22Rv1 (cell line): Measurements from ENCODE around the gene DAGLA.

ENCODE experiments used
- H3K27ac ChIP-seq: fragments of 450-650 bp; 2 replicates; pipeline ENCODE4 v1.5.1; 2017
- CTCF ChIP-seq: fragments of 450-650 bp; IDR thresholded peaks from 2 replicates; pipeline ENCODE4 v1.5.1; 2017; ENCODE audit warnings: mild to moderate bottlenecking
- ZFX ChIP-seq: fragments of 450-650 bp; IDR thresholded peaks from 2 replicates; pipeline ENCODE4 v1.6.1; 2017; ENCODE audit warnings: antibody characterized with exemption, borderline replicate concordance

The DAGLA gene

GRCh38 chr11:61718046-61718531, 37.9 kb downstream of the DAGLA start:
- no peak for TF ChIP-seq CTCF
- no peak for TF ChIP-seq ZFX
- H3K27ac ChIP-seq, result no peak overlapping the region

DNA sequence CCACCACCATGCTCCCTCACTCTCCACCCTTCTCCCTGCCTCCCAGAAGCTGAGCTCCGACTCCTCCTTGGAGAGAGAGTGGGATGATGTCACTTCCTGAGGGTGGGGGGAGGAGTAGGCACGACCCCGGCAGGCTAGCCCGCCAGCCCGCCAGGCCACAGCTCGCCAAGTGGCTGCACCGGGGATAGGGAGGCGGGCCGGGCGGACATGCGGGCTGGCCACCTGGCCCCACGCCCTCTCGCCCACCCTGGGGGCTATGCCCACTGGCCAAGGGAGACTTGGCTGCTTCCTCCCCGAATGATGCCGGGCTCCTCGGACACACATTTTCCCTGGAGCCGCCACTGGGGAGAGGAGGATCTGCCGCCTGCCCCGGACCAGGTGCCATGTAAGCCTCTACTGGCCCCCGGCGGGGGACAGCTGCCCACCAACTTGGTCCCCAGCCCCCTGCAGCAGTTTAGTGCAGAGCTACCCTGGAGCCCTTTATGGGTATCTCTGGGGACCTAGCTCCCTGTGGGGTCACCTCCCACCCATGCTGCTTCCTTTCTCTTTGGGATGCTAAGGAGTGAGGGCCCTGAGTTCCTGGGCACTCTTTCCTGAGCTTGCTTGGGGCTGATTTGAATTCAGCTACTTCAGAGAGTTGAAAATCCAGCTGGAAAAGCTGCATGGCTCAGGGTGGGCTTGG, 38.6 kb downstream of the DAGLA start:
- H3K27ac ChIP-seq, result no peak overlapping the region
- TF ChIP-seq CTCF, result no peak
- no peak for TF ChIP-seq ZFX

DNA sequence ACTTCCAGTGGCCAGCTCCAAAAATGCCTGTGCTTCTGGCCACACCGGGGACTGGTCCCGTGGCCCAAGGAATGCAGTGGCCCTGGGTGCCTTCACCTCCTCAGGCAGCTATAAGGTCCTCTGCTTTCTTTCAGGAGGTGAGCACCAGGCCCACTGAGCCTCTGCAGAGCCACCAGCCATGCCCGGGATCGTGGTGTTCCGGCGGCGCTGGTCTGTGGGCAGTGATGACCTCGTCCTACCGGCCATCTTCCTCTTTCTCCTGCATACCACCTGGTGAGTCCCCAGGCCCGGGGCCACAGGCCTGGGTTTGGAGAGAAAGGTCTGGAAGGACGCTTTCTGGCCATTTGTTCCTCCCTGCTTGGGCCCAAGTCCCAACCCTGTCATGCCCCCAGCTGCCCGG, 39.8 kb downstream of the DAGLA start:
- TF ChIP-seq CTCF (no peak), ZFX (no peak)
- H3K27ac ChIP-seq, result no peak overlapping the region

- H3K27ac ChIP-seq, result no peak overlapping the region
- TF ChIP-seq CTCF (no peak), ZFX (no peak)
These were observed 40.4 kb downstream of the DAGLA start for GRCh38 chr11:61720597-61720996.

DNA sequence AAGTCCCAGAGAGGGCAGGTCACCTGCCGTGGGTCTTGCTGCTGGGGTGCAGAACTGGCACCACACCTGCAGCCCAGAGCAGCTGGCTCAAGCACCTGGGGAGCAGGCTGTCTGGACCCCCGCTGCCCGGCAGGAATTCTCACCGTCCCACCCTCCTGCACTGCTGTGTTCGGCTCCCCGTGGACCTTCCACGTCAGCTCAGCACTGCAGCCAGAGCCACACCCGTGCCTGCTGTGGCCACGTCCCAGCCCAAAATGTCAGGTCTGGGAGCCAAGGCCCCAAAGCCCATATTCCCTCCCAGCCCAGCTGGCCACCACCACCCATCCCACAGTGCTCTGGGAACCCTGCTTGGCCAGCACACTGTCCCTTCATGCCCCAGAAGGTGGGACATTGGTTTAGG, 44.2 kb downstream of the DAGLA start:
- no peak overlapping the region for H3K27ac ChIP-seq
- TF ChIP-seq CTCF, result no peak
- no peak for TF ChIP-seq ZFX

DNA sequence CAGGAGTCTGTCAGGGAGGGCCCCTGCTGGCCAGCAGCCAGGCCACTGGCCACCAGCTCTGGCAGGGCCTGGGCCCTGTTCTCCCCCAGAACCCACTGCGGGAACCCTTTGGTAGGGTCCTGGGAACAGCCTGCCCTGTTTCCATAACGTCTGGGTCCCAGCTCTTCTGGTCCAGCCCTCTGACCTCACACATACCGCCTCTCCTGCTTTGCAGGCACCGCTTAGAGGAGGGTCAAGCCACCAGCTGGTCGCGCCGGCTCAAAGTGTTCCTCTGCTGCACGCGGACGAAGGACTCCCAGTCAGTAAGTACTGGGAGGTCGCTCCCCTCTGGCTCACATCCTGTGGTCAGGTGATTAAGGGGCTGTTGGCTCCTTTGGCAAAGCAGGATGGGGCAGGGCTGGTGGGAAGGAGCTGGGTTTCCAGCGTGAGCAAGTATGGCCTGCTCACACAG, 45.6 kb downstream of the DAGLA start:
- no peak for TF ChIP-seq ZFX
- H3K27ac ChIP-seq, result no peak overlapping the region

DNA sequence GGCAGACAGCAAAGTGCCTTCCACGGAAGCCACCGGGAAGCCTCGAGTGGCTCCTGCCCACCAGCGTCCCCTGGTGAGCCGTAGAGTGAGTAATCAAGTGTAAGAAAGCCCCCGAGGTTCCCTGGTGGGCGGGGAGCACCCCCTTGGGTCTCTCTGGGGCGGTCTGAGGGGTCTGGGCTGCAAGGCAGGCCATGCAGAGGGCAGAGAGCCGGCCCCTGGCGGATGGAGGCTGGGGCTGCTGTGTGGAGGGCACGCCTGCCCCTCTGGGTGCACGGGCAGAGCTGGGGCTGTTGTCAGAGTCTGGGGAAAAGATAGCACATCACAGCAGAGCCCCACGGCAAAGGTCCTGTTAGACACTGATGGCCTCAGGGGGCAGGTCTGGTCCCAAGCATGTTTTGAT, 46.6 kb downstream of the DAGLA start:
- TF ChIP-seq ZFX (no peak), CTCF (no peak)

GRCh38 chr11:61727401-61727811, 47.2 kb downstream of the DAGLA start:
- H3K27ac ChIP-seq, result no peak overlapping the region
- TF ChIP-seq ZFX (no peak), CTCF (no peak)

More for the DNA sequence above, 46.6 kb downstream of the DAGLA start:
- no peak overlapping the region for H3K27ac ChIP-seq
